H54 (cell line): ENCODE results near the gene HELZ2.

ENCODE experiments used
- DNase-seq: peaks from one replicate; pipeline ENCODE4 v3.0.0; 2011; ENCODE audit warnings: low spot score, mixed read lengths; ENCODE audit not compliant: insufficient read length
- FAIRE-seq: peaks from 3 replicates; lab custom pipeline; 2011; peaks lifted over from hg19 to GRCh38; lab: Jason Lieb, UNC
- POLR2A ChIP-seq: IDR thresholded peaks from 2 replicates; pipeline ENCODE4 v1.6.1; 2011; ENCODE audit warnings: low read depth, mild to moderate bottlenecking, low read length

HELZ2 gene

GRCh38 chr20:63591147-63591533 lies 17.1 kb upstream of the HELZ2 start:
- FAIRE-seq (no peak), DNase-seq (no peak)
- no peak for TF ChIP-seq POLR2A

DNA sequence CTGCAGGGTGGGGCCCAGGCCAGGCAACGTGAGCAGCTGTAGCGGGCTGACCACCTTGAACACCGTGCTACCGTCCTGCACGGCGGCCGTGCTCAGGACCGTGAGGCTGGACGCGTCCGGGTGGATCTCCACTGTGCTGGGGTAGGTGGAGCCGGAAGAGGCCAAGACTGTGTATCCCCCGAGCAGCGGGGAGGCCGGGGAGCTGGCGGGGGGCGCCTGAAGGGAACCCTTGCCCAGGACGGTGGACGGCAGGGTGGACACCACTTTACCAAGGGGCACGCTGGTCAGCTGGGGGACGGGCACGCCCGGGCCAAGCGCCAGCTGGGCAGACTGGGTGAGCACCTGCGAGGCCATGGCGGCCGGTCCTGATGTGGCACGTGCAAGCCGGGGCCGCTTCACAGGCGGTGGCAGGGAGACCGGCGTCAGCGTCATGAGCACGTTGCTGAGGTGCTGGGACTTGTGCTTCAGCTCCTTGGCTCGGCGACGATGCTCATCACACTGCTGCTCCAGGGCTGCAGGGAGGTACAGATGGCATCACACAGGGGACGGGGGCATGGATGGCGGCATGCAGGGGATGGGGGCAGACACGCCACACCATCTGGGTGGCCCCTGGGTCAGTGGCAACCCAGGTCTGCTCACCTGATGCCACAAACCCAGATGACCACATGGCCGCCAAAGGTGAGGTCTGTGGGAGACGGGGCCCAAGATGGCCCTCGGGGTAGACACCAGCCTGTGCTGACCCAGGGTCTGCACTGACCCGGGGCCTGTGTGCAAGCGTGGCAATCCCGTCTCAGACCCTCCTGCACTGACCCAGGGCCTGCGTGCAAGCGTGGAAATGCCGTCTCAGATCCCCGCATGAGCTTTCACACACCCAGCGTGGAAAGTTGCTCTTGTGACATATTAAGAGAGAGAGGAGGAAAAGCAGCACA lies 16.4 kb upstream of the HELZ2 start:
- DNase-seq (no peak), FAIRE-seq (no peak)
- TF ChIP-seq POLR2A = no peak

DNA sequence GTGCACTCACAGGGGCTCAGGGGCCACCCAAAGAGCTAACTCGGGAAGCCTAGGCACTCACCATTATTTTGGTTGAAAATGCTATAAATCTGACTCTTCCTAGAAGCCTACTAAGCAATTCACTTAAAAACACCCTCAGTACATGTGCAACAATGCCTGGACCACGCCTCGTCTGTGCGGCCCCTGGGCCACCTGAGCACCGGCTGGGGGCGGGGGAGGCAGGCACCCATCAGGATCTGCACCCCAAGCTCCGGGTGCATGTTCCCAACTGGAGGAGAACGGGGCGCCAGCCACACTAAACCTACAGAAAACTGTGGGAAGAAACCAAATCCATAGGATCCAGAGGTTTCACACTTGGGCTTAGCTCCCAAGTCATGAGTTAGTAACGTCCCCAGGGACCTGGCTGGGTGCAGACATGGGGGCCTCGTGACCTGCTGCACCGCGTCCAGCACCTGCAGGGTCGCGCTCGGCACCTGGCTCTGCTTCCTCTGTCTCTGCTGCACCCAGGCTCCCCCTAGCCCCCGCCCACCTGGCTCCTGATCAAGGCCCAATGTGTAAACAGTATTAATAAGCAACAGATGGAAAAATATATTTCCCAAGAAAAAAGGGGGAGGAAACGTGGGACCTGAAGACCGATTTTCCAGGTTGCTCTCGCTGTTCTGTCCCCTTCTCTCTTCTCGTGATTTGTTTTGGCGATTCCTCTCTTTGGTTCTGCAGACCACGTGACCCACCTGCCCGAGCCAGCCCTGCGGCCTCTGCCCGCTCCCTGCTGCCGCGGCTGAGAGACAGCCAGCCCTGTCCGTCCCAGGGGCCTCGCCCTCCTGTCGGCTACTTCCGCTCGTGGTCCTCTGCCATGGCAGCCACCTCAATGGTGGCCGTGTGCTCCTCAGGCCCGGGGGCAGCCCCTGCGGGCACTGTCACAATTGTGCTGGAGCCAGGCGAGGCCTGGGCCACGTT lies 15.5 kb upstream of the HELZ2 start:
- no peak for TF ChIP-seq POLR2A
- no peak for DNase-seq
- FAIRE-seq = no peak

GRCh38 chr20:63588641-63589041 lies 14.6 kb upstream of the HELZ2 start:
- TF ChIP-seq POLR2A = no peak
- no peak for FAIRE-seq
- no peak for DNase-seq

DNA sequence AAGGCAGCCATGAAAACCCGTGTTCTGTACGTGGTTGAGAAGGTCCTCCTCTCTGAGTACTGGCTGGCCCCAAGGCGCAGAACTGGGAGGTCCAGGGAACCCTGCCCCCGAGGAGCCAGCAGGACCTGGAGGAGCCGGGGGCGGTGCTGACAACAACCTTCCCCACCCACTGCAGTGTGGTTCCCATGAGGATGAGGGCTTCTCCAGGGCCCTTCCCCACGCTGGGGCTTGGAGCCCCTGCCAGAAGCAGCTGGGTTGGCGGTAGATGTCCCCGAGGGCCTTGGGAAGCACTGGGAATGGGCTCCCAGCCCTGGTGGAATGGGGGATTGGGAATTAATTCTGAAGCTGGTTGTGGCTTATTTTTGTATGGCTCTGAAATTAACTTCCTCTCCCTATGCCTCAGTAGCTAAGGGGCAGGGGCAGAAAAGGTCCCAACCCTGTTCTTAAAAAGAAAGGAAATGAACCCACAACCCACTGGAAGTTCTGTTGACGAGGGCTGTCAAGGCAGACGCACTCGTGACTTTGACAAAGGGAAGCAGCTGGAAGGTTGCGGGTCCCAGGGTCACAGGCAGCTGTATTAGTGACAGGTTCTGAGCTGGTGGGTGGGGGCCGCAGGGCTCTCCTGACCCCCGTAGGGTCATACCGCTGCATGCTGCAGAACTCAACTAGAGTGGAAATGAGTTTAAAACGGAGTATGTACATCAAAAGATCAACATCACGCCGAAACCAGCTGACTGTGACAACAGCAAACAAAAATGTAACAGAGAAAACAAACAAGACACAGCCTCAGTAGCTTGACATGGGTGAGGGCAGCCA lies 13.9 kb upstream of the HELZ2 start:
- no peak for TF ChIP-seq POLR2A
- FAIRE-seq (no peak), DNase-seq (no peak)

DNA sequence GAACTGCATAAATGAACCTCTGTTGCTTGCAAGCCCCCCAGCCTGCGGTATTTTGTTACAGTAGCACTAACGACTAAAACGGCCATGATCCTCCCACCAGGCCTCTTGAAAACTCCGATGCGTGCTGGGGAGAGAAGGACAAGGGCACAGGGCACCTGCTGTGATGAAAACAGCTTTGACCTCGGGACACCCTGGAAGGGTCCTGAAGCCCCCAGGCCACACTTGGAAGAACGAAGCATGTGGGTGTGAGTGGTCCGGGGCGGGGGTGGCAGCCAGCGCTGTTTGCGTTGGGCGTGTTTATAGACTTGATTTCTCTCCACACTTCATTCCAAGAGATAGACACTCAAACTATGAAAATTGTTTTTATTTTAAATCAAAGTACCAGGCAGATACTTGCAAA lies 13.2 kb upstream of the HELZ2 start:
- no peak for TF ChIP-seq POLR2A
- DNase-seq (no peak), FAIRE-seq (no peak)

DNA sequence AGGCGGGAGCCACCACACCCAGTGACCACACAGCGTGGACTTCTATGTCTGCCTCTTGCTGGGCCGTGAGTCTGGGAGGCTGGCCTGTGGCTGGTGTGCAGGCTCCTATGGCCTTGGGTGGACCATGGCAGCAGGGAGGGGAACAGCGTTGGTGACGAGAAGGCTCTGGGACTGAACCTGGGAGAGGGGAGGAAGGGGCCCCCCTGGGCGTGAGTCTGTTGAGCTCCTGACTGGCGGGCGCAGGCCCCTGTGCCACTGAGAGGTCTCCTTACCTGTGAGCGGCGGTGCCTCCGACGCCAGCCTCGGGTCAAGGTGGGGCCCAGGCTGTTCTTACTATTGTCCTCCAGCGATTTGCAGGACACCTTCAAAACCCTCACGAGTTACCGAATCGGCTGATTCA lies 12.8 kb upstream of the HELZ2 start:
- FAIRE-seq (no peak), DNase-seq (no peak)
- no peak for TF ChIP-seq POLR2A

- FAIRE-seq = no peak
- DNase-seq = no peak
- TF ChIP-seq POLR2A = no peak
Measured at GRCh38 chr20:63585616-63586565, 11.9 kb upstream of the HELZ2 start.

GRCh38 chr20:63582382-63583063 lies 8.5 kb upstream of the HELZ2 start:
- no peak for FAIRE-seq
- no peak for TF ChIP-seq POLR2A

GRCh38 chr20:63580796-63581461 lies 6.9 kb upstream of the HELZ2 start:
- TF ChIP-seq POLR2A = no peak
- FAIRE-seq (no peak), DNase-seq (no peak)

More at GRCh38 chr20:63582382-63583063, 8.5 kb upstream of the HELZ2 start:
- DNase-seq = no peak

- FAIRE-seq (no peak), DNase-seq (no peak)
- no peak for TF ChIP-seq POLR2A
Measured at GRCh38 chr20:63579017-63579694, 5.1 kb upstream of the HELZ2 start.
